GM18520 (cell line): Measurements from ENCODE around the gene ZNF490.
A peak's percentile ranks its signal among the peaks of the same experiment; 100 is the strongest.
"Not testable (repeated sequence)": the region's sequence is repeated elsewhere in the genome, so short reads cannot be mapped to it uniquely, and the experiment has no call there.

Experiments used
- ATAC-seq: cut with Tn5 transposase; IDR thresholded peaks from one replicate; pipeline ENCODE4 v1.9.1; 2021; ENCODE audit not compliant: unreplicated experiment

Gene ZNF490

DNA sequence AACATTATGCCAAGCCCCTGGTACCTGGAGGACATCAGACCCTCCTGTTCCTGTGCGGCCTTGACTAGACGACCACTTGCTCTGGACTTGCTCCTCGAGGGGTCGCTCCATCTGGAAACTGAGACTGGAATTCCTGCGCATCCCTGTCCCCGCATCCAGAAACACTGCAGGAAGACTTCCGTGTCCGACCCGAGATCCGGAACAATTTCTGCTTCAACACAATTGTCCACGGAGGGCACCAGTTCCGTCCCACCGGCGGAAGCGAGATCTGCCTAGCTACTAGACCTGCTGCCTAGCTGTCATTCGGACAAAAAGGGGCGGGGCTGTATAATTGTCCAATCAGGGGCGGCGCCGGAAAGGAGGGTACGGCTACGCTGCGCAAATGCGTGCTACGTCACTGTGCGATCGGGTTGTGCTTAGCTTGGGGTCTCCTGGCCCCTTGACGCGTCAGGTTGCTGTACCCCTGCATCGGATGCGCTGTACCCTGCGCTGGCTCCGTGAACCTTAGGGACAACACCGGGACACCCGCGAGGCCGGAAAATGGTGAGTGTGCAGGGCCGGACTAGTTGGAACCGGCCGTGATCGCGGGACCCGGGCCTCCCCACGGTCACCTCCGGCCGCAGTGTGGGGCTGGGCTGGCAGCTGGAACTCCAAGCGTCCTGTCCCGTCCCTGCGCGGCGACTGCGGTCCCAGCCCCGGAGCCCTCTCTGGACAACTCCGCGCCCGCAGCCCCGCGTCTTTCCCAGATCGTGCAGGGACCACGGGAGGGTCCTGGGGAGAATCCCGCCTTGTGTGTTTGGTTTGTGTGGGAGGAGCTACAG is at the start of gene ZNF490, which contains the start of gene ZNF791:
ZNF490 (minus strand) TSS at position 274 of the 821 bp plus-strand sequence; CDS start at position 141, 133 bp downstream.
ZNF791 (plus strand) TSS at position 381 of the 821 bp plus-strand sequence; CDS start at position 541, 160 bp downstream.
- ATAC-seq = peak; percentile 64

GRCh38 chr19:12657966-12658365 is 47.4 kb upstream of the ZNF490 start:
- ATAC-seq = no peak

DNA sequence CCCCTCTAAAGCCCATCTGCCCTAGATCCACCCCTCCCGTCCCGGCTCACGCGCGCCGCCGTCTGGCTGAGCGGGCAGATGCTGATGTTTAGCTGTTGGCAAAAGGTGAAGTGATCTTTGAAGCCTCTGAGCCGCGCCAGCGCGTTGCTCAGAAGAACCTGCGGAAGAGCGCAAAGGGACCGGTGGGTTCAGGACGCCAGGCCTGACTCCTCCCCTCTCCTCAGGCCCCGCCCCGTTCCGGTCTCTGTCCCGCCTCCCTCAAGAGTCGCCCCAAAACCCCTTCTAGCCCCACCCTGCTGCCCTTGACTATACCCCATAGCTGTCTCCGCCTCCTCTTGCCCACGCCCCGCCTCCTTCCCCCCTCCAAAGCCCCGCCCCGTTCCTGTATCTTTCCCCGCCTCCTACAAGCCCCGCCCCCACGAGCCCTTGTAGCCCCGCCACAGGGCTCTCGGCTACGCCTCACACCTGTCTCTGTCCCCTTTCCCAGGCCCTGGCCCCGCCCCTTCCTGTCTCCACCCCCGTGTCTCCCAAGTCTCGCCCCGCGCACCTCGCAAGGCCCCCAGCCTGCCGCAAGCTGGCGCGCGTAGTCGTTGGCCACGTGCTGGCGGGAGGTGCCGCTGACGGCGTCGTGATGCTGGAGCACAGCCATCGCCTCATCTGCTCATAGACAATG is 46.4 kb upstream of the ZNF490 start:
- no peak for ATAC-seq

DNA sequence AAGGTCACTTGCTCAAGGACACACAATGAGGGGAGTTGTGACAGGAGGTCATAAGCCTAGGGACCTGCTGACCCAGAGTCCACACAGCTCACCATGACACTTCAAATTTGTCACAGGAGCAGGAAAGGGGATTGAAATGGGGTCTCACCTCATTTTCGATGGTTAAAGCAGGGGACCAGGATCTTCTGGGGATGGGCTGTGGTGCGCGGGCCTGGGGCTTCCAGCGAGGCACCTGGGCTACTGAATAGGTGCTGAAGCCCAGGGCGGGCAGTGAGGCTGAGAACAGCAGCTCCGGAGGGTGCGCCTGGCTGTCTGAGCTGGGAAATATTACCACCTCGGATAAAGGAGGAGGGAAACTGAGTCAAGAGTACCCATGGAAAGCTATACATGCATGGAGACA is 44.9 kb upstream of the ZNF490 start:
- ATAC-seq = no peak

GRCh38 chr19:12652219-12652618 is 41.6 kb upstream of the ZNF490 start:
- ATAC-seq = no peak

DNA sequence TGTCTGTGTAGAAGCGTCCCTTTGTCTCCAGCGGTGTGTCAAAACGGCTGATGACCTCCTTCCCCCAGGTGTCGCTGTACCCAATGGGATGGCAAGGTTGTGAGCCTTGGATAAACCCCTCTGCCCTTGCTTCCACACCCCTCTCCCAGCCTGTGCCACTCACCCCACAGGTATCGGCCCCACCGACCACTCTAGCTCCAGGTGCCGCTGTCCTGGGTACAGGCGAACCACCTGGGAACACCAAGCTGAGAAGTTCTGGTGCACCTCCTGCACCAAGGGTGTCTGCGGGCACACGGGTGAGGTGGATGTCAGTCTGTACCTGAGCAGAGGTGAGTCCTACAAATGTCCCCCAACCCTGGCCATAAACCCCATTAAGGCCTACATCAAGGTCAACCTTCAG is 39.3 kb upstream of the ZNF490 start:
- ATAC-seq = no peak

GRCh38 chr19:12648088-12648487 is 37.5 kb upstream of the ZNF490 start:
- no peak for ATAC-seq

DNA sequence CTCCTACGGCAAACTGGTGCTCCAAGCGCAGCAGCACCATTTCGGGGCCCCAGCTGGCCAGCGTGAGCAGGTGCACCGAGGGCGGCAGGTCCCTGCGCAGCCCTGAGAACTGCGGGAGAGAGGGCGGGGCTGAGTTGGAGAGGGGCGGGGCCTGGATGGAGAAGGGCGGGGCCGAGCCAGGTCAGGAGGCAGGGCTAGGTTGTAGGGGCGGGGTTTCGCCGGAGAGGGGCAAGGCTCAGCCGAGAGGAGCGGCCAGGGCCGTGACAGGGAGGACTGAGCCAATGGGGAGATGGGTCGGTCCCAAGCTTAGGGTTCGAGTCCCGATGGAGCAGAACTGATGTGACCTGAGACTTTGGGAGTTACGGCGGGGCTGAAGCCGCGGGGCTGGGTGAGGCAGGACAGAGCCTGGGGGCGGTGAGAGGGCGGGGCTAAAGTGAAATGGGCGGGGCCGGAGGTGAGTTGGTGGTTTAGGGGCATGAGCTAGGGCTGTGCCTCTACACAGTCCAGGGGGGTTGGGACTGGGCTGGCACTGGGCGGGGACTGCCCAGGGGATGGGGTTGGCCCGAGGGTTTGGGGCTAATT is 37.0 kb upstream of the ZNF490 start:
- ATAC-seq = no peak

DNA sequence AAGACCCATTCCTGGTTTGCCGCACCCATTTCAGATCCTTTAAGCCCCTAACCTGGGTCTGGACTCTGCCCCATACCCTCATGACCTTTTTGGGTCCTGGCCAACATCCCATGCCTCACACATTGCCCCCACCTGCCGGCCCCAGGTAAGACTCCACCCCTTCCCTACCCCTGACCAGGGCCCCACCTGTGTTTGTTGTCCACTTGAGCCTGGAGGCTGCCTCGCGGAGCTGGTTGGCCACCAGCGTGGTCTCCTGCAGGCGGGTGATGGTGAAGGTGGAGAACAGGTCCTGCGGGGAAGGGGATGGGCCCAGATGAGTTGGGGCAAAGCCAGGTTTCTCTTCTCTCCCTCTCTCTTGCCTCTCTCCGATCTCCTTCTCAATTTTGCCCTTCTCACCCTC is 36.4 kb upstream of the ZNF490 start:
- no peak for ATAC-seq

- no peak for ATAC-seq
These were observed 35.9 kb upstream of the ZNF490 start for GRCh38 chr19:12646551-12646950.

DNA sequence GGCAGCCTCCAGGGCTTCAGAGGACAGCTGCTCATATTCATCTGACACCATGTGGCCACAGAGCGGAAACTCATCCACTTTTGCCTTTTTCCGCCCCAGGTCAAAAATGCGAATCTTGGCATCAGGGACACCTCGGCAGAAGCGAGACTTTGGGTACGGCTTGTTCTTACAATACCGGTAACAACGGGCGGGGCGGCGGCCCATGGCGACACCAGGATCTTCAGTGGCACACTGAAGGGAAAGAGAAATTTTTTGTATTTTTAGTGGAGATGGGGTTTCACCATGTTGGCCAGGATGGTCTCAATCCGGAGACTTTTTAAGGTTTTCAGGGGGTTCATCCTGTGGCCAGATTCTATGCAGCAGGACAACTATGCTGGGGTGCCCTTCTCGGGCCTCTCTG is 33.1 kb upstream of the ZNF490 start:
- ATAC-seq = not testable (repeated sequence)

GRCh38 chr19:12642506-12642905 is 31.9 kb upstream of the ZNF490 start:
- no peak for ATAC-seq

DNA sequence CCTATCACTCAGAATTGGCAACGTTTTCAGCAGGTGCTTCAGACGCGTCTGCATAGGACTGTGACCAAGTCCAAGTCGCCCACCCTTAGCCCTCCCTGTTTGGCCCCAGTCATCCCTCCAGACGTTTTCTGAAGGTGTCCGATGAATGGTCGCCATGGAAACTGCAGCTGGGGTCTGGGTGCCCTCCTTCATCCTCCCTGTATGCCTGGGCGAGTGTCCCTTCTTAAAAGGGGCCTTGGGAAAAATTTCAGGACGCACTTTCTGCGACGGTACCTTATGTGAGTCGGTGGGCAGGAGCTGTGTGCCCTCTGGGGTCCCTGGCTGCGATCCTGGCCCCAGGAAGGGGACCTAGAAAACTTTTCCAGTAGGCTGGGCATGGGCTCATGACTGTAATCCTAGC is 30.8 kb upstream of the ZNF490 start:
- ATAC-seq = no peak

- ATAC-seq = no peak
These were observed 29.4 kb upstream of the ZNF490 start for GRCh38 chr19:12639901-12640613.

DNA sequence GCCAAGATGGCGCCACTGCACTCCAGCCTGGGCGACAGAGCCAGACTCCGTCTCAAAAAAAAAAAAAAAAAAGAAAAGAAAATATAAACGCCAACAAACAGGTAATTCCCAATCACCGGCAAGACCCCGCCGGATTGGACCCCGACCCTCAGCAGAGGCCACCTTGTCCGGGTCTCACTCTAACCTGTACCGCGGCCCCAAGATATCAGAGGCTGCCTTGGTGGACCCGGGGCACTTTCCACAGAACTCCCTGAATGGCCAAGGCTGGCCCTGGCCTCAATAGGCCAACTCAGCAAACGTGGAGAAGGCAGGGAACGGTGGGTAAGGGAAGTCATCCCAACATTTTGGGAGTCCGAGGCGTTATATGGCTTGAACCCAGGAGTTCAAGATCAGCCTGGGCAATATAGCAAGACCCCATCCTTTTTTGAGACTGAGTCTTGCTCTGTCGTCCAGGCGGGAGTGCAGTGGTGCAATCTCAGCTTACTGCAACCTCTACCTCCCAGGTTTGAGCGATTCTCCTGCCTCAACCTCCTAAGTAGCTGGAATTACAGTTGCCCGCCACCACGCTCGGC is 28.1 kb upstream of the ZNF490 start:
- no peak for ATAC-seq

- ATAC-seq = no peak
These were observed 26.0 kb upstream of the ZNF490 start for GRCh38 chr19:12636631-12637030.

DNA sequence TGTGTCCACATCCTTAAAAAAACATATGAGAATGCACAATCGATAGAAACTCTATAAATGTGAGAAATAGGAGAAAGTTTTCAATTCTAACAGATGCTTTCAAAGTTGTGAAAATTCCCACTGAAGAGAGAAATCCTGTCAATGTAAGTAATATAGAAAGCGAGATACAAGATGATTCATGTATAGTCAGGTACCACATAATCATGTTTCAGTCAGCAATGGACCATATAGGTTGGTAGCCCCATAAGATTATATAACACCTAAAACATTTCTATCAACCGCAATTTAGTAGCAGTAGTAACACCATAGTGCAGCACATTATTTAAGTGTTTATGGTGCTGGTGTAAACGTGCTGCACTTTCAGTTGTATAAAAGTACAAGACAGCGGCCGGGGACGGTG is 18.6 kb upstream of the ZNF490 start:
- no peak for ATAC-seq

DNA sequence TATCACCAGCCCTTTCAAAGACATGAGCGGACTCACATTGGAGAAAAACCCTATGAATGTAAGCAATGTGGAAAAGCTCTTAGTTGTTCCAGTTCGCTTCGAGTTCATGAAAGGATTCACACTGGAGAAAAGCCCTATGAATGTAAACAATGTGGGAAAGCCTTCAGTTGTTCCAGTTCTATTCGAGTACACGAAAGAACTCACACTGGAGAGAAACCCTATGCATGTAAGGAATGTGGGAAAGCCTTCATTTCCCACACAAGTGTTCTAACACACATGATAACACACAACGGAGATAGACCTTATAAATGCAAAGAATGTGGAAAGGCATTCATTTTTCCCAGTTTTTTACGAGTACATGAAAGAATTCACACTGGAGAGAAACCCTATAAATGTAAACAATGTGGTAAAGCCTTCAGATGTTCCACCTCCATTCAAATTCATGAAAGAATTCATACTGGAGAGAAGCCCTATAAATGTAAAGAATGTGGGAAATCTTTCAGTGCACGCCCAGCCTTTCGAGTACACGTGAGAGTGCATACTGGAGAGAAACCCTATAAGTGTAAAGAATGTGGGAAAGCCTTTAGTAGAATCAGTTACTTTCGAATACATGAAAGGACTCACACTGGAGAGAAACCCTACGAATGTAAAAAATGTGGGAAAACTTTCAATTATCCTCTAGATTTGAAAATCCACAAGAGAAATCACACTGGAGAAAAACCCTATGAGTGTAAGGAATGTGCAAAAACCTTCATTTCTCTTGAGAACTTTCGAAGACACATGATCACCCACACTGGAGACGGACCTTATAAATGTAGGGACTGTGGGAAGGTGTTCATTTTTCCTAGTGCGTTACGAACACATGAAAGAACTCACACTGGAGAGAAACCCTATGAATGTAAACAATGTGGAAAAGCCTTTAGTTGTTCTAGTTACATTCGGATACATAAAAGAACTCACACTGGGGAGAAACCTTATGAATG is 17.7 kb upstream of the ZNF490 start:
- ATAC-seq = no peak

- ATAC-seq = no peak
These were observed 16.3 kb upstream of the ZNF490 start for GRCh38 chr19:12626958-12627357.
